Measurements from ENCODE around the gene ABR.
"Not testable (repeated sequence)": the region's sequence is repeated elsewhere in the genome, so short reads cannot be mapped to it uniquely, and the experiment has no call there.

GRCh38 chr17:1152582-1152981 lies 27.2 kb downstream of the ABR start:
- not testable (repeated sequence) for TF ChIP-seq CTCF (conservative IDR thresholded peaks at IDR 0.05); ZFX (IDR thresholded peaks at IDR 0.05)

All from C4-2B (cell line).